Stimulated activated naive CD4-positive, alpha-beta T cell (primary cell): ENCODE measurements around the gene CD36.

ENCODE experiments used
- DNase-seq, 6 experiments: peaks; one replicate each; lab custom pipeline; 2025; lab: John Stamatoyannopoulos, UW

The CD36 gene

DNA sequence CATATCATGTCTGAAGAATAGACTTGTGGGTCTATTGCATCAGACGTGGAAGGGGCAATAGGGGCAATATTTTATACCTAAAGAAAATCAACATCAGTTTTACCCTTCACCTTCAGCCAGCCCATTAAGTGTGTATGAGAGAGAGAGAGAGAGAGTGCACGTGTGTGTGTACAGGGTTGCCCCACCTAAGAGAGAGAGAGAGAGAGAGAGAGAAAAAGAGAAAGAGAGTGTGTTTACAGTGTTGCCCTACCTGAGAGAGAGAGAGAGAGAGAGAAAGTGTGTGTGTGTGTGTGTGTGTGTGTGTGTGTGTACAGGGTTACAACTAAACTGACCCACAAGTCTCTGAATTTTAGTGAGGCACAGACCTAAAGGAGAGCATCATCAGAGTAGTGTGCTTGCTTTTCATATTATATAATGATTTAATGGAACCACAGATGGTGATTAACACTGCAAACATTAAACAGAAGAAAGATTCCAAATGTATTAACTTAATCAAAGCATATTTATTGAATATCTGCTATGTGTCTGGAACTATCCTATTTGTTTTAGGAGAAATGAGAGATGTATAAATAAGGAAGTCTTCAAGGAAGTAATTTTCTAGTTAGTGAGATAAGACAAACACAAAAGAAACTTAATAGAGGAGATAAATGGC is 66.8 kb downstream of the CD36 start:
- DNase-seq = no peak

DNA sequence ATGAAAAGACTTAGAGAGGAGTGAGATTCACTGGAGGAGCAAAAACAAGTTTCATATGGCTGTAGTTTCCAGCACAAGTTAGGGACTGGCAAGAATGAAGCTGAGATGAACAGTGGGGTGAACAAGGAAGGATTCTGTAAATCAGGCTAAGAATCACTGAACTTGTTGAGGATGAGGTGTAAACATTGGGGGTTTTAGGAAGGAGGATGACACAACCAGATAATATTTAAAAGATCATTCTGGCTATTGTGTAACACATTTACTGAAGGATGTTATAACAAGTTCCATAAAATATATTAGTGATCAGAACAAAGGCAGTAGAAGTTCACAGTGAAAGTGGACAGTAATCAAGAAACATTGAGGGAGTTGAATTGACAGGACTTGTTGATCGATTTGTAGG is 68.9 kb downstream of the CD36 start:
- no peak for DNase-seq

DNA sequence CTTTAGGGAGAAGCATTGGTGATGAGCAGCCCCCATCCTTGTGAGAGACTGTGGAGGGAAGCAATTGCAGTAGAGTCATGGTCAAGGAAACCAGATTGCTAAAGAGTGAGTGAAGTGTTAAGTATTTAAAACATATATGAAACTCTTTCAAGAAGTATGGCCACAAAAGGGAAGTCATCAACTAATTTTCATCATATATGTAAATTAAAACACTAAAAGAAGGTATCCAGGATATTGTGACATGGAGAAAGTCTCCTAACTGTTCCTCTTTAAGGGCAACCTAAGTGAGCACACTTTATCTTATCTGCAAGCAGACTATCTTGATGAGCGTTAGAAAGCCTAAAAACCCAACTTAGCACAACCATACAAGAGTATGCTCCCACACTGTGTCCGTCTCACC is 69.7 kb downstream of the CD36 start:
- no peak for DNase-seq

DNA sequence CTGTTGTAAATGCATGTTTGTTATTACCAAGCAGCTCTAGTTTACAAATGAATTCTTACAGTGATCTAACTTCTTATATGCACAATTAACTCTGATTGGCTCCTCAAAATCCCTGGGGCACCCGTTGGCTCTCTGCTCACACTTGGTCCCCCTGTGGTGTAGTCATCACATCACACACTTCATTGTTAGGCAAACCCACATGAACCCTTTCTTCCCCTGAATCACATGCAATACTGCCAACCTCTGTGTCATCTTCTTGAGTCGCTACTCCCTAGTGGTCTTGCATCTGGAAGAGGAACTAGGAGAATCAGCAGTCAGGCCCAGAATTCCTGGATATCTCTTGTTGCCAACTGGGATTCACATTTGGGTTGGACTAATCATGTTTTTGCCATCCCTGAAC is 73.1 kb downstream of the CD36 start:
- no peak for DNase-seq

DNA sequence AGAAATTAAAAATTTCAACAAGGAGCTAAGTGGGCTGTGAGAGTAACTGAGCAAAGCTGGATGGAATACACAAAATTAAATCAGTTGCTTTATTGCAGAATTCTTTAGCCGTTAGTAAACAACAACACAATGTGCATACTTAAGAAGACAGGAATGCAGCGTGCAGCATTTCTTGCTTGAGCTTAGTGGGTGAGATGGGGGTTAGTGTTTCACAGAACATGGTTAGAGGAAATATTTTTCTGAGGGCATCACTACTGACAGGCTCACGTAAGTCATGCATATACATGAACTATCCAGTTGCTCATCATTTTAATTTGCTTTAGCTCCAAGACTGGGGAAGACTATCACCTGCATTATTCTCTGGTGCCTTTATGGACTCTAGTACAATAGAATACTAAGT is 80.8 kb downstream of the CD36 start:
- no peak for DNase-seq

DNA sequence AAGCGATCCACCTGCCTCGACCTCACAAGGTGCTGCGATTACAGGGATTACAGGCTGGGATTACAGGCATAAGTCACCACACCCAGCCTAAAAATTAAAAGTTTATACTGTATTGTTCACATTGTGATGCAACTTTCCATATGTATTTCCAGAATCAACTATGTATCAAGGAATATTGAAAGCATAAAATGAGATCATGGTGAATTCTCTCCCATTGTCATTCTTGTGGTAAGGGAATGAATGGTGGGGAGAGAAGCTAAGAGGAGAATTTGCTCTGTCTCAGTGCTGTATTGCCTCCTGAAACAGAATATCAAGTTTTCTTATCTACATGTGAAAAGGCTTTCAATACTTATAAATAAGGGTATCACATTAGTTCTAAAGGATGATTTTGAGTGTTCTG is 81.7 kb downstream of the CD36 start:
- no peak for DNase-seq

DNA sequence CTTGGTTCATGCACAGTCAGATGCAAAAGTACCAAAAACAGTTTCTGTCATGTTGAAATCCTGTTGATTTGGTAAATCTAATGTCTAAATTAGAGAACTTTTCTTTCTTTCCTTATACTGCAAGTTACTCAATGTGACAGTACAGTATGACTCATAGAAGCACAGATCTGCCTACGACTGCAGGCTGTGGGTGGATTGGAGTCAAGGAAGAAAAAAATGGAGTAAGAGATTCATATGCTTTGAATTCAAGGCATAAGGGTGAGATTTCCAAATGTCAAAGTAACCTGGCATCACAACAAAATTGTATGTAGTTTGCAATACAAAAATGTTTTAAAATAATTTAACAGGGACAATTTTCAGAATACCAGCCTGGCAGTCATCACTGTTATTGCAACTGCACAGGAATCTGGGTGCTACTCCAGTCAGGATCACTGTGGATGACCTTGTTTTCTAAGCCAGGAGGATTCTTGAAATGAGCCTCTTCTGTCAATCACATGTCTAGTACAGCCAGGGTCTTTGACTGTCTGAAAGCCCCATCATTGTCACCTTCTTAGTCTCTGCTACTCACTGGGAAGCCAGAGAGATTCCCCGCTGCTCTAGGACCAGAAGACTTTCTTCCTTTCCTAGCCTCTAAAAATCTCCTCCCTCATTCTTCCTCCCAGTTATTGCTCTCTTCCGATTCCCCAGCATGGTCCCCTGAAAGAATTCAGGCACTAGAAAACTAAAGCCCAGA is 83.6 kb downstream of the CD36 start:
- no peak for DNase-seq

DNA sequence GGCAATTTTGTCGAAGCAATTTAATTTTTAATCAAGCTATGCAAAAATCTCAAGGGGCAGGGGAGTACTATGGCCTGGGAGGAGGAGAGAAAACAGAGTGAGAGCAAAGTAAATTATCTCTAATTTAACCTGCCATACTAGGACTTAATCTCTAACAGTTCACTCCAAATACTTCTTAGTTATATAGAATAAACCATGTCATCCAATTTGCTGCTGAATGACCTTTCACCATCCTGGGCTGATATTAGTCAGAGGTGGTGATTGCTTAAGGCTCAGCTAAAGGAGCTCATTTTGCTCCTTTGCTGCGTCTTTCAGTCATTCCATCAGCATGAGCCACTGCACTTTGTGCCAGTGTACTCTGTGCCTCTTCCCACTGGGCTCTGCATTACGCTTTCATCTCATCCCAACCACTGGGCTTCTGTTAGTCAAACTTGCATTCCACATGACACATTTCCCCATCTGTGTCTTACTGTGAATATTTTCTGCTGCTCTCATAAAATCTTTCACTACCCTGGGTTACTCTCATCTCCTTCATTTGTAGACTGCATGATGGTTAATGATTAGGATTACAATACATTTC is 84.3 kb downstream of the CD36 start:
- DNase-seq = no peak

DNA sequence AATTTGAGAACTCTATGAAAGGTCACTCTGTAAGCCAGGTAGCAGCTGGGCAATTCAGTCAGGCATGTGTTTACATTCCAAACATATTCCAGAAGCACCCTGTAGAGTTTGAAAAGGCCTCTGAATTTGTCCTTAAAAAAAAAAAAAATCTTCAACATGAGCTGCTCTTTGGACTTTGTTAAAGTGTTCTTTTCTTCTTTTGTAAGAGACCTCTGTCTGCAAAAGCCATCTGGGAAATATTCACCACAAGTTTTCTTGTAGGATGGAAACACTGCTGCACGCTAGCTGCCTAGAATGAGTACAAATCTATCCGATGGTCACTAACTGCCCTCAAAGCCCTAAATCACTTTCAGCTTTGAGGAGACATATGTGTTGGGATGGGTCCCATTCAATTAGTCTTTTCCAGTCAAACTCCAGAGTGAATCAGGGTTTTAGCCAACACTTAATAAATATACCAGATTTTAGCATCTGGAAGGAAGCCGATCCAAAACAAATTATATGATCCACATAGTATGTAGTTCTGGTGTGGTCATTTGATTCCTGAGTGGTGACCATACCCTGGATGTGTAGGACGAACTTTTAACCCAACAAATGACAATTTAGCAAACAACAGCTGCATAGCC is 85.9 kb downstream of the CD36 start:
- DNase-seq = no peak

DNA sequence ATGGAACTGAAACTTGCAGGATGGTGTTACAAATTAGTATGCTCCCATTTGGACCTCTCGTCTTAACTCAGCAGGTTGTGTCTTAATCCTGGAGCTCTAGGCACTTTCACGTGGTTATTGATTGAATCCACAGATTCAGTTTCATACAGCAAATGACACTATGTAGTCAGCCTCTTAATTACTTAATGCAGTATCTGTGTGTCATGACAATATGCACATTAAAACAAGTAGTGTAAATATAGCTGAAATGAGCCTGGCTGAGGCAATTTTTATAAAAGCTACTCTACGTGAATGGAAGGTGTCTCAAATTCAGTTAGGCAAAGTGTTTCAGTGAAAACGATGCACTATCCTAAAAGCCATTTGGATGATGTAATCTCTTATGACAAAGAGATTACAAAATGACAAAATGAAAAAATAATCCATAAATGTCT is 86.8 kb downstream of the CD36 start:
- DNase-seq = no peak
